ENCODE measurements around the gene CTSL.

DNA sequence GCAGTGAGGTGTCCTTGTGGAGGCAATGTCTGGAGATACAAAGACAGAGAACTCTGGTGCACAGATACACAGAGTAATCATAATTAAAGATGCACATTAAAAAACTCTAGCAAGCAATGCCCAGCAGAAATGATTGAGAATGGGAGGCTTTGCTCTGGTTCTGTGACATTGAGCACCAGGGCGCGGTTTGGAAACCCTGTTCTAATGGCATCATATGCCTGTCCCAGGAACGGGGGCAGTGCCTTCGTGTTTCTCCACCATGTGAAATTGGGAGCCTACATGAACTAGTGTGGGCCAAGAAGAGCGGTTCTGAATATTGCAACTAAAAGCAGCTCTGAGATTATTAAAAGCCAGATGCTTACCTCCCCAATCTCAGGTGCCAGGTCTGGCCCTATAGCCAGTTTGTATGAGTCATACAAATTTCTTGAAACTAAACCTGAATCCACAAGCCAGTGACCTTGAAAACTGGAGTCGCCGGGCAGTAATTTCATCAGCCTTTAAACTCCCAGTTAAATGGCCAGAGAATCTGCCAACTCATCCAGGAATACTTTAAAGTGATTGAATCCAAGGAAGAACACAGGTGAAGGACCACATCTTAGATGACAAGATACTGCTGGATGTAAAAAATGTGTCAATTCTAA lies 22.2 kb upstream of the CTSL start:
- TF ChIP-seq EZH2 (IDR thresholded peaks at IDR 0.05; ENCODE audit: borderline replicate concordance, low read depth, low read length, severe bottlenecking), result no peak
- TF ChIP-seq, protein P1, sequence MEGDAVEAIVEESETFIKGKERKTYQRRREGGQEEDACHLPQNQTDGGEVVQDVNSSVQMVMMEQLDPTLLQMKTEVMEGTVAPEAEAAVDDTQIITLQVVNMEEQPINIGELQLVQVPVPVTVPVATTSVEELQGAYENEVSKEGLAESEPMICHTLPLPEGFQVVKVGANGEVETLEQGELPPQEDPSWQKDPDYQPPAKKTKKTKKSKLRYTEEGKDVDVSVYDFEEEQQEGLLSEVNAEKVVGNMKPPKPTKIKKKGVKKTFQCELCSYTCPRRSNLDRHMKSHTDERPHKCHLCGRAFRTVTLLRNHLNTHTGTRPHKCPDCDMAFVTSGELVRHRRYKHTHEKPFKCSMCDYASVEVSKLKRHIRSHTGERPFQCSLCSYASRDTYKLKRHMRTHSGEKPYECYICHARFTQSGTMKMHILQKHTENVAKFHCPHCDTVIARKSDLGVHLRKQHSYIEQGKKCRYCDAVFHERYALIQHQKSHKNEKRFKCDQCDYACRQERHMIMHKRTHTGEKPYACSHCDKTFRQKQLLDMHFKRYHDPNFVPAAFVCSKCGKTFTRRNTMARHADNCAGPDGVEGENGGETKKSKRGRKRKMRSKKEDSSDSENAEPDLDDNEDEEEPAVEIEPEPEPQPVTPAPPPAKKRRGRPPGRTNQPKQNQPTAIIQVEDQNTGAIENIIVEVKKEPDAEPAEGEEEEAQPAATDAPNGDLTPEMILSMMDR (IDR thresholded peaks at IDR 0.05; ENCODE audit: borderline replicate concordance, extremely low read depth, low read length, poor library complexity, severe bottlenecking), result no peak

Measured in DND-41 (cell line).